Daoy (cell line): ENCODE results near the gene PTPRG. TPM values are rescaled to one million over a fixed set of nuclear protein-coding genes. Genes with fewer than 3 reads are reported as not detected.
A peak's percentile ranks its signal among the peaks of the same experiment; 100 is the strongest.

ENCODE experiments used
- DNase-seq: peaks from one replicate; pipeline ENCODE4 v3.0.0-alpha.2; 2015; ENCODE audit warnings: low read depth
- total RNA-seq: library from RNA; depleted of rRNA; stranded (reverse); fragments of >200 nt; shearing (Covaris generic); gene quantifications from 2 replicates; pipeline ENCODE4 v1.2.3, GENCODE V29; 2014

PTPRG gene
- total RNA-seq, 1 experiment from 2014 or later: 9.1 TPM

DNA sequence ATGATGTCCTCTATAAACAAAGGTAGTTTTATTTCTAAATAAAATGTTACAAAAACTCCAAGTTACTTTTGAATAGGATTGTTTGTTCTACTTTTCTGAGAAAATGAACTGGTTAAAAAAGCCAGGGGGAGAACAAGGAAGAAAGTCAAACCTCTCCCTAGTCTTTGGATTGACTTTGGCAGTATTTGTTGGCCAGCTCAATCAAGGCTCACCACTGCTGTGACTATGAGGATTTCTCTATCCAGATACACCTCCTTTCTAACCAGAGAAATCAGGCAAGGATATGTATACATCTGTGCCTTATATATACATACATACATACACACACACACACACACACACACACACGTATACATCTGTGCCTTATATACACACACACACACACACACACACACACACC lies 704.2 kb downstream of the PTPRG start:
- DNase-seq: no peak

DNA sequence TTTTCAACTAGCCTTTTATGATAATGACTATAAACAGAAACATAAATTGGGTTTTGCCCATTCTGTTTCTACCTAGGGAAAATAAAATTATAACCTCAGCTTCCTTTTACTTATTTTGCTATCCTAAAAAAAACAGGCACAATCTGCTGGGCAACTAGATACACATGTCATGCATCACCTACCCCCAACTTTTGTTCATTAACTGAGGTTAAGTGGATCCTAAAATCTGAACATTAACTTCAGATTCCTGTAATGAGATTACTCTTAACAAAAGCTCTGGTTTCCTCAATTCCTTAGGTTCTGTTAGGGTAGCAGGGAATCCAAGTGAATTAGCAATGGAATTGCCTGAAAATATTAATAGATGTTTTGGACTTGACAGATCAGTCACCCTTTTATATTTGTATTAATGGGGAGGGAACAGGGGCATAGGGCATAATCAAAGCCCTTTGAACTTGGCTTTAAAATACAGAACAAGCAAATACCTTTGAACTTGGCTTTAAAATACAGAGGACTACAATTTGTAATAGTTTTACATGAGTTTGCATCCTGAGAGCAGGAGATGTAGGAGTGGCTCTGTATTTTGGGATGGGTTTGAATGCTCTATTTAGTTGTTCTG lies 705.4 kb downstream of the PTPRG start:
- no peak for DNase-seq

DNA sequence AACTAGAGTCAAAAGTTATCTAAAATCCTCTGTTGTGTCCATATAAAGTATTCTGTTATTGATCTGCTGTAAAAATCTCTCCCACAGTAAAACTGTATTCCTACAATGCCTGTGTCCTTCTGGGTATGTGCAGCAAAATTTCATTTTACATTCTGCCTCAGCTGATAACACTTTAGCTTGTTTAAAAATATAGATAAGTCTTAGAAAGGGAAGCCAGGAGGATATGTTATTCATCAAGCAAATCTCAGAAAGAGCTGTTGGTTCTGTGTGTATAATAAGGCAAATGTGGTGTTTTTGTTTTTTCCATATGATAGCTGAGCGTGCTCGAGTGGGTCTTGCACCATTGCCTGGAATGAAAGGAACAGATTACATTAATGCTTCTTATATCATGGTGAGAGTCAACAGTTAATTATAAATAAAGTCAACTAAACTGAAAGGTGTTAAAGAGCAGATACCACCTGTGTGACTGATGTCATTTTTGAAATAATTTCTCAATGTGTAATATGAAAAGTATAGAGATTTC lies 715.3 kb downstream of the PTPRG start:
- DNase-seq: no peak

DNA sequence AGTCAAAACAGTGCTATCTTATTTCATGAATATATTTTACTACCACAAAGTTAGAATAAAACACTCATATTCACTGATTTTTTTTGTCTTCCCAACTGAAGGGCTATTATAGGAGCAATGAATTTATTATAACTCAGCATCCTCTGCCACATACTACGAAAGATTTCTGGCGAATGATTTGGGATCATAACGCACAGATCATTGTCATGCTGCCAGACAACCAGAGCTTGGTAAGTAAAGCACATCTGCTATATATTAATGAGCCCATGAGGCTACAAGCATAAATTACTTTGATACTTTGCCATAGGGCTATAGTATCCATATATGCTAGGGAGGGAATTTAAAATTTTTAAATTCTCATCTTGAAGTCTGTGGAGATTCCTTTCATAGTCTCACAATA lies 716.1 kb downstream of the PTPRG start:
- DNase-seq: no peak

DNA sequence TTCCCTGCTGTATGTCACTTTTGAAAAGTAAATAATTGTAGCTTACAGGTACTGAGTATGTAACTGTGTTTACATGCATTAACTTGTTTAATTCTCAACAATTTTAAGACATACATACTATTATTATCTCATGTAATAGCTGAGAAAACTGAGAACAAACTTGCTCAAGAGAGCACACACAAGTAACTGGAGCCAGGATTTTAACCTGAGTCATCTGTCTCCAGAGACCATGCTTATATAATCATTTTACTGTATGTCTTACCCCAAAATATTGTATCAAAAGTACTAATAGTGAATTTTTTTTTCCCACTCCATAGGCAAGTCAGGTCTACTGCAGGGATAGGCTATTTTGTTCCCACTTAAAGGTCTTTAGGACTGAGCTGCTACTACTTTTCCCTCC lies 716.6 kb downstream of the PTPRG start:
- no peak for DNase-seq

DNA sequence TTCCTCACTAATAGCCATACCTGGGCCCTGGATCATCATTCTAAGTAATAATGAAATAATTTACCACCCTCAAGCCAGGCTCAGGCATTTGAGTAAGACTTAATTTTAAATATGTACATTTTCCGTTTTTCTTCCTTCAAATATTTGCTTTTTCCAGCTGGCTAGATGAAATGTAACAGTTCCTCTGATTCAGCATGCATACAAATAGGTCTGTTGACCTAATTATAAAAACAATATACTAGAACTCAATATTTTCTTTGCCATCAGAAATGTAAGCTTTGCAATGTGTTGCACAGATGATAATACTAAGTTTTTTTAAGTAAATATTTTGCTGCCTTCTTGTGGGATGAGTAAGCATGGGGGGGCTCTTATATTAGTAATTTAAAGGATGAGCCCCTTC lies 720.4 kb downstream of the PTPRG start:
- no peak for DNase-seq

DNA sequence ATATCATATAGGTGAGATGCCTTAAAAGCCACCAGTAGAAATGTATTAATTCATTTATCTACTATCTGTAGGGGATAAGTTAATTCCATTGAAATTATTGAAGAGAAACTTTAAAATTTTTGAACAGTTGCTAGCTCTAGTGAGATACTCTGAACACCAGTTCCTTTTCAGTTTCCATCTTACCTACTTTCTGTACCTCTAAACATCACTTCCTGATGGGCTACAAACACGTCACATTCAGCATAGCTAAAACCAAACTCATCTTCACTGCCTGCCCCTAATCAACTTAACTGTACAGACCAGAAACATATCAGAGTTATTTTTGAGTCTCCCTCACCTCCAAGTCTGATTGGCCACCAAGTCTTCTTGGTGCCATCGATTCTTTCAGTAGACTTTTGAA lies 723.1 kb downstream of the PTPRG start:
- no peak for DNase-seq

DNA sequence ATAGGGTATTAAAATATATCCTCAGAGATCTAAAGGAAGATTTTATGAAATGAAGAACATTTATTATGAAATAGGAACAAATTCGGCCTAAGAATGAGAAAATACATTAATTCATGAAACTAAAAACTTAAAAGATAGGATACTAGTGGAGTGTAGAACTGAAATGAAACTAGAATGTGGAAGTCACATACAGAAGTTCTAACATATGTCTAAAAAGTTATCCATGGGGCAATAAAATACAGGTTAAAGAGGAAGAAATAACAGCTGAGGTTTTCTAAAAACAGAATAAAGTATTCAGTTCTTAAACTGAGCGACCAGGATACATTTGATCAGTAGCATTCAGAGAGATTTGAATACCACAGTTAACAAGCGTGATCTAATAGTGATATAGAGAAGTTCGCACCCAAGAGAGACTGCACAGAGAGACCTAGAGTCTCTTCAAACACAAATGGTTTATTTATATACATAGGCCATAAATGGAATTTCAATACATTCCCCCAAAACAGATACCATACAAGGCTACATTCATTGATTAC lies 726.1 kb downstream of the PTPRG start:
- DNase-seq: no peak

DNA sequence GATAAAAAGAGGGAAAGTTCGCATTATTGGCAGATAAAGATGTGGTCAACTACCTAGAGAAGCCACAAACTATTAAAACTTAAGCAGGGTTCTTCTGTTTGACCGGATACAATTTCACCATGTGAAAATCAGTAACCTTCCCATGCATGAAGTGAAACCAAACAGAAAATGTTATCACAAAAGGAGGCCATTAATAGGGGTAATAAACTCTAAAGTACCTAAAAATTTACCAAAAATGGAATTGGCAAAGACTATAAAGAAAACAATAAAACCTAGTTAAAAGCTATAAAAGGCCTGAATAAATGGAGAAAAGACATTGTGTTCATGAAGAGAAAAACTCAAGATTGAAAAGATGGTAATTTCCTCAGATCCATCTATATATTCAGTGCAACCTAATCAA lies 728.6 kb downstream of the PTPRG start:
- DNase-seq: no peak

DNA sequence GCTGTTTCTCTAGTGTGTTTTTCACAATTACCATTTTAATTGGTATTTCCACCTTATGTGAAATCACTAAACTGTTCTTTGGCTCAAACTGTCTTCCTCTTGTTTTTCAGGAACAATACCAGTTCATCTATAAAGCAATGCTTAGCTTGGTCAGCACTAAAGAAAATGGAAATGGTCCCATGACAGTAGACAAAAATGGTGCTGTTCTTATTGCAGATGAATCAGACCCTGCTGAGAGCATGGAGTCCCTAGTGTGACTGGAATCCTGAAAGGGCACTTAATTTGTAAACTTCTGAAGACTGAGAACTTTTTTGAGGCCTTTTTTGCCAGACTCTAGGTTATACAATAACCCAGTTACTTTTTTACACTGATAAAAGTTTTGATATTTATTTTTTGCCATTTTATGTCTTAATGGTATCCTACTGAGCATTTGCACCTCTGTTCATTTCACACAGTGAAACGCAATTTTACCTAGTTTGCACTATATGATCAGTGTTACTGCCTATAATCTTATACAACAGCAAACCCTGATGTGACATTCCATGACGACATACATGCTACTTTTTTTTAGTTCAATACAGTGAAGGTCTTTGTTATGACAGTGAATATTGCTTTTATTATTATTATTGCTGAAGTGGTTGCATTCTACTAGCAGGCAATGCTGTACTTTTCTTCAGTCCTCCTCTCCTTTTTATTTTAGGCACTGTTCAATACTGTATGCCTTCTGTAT lies 731.8 kb downstream of the PTPRG start:
- no peak for DNase-seq

DNA sequence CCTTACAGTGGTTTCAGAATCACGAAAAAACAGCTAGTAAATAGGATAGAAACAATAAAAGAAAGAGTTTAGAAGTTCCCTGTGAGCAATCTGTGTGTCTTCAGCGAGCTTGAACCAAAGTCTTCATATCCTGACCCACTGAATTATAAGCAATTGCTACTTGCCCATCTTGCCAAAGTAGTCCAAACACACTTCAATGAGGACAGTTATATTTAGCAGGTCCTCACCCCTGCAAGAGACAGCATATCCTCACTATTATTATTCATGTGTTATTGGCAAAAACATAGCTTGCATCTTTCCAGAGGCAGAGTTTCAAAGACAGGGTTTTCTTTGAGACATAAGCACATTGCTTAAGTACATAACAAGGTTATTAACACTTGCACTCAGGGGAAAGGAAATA lies 734.2 kb downstream of the PTPRG start:
- DNase-seq: no peak

DNA sequence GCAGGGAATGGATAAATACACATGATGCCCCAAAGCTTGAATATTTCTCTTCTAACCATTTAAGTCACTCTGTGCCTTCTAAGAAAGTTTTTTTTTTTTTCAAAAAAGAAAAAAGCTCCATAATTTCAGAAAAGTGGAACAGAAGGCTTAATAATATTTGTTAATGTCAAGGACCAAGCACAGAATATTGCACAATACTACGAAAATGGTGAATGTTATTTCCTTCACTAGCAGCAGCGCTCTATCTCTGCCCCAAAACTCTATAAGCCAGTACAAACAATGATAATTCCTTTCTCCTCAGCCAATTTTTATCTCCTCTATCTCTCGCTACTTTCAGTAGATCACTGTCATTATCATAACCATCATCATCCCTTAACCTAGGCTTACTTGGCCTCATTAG lies 739.2 kb downstream of the PTPRG start:
- DNase-seq: no peak

DNA sequence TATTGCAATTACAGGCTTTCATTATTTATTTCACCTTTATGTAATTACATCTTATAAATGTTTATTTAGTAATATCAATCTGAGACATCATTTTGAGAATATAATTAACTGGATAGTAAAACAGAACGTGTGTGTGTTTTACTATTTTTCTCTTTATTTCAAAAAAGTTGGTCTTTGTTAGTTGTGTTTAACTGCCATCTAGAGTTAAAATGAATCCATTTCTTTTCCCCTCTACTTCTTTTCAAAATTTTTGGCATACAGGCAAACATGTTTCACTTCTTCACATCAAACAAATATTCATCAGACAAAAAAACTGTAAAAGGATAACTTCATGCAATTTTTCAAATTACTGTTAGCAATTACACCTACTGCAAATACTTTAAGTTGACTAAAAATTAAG lies 750.8 kb downstream of the PTPRG start:
- DNase-seq: no peak

DNA sequence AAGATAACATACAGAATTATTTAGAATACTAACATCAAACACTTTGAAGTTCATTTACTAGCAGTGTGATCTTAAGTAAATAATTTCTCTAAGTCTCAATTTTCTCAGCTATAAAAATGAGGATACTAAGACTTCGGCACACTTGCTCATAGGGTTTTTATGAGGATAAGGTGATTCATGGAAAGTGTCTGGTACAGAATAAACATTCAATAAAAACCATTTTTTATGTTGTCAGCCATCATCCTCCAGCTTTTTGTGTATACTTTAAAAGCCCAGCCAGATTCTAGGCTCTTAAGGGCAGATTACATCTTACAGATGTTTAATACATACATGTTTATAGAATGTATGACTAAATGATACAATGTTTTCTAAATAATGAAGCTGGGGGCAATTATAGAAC lies 755.2 kb downstream of the PTPRG start:
- no peak for DNase-seq

DNA sequence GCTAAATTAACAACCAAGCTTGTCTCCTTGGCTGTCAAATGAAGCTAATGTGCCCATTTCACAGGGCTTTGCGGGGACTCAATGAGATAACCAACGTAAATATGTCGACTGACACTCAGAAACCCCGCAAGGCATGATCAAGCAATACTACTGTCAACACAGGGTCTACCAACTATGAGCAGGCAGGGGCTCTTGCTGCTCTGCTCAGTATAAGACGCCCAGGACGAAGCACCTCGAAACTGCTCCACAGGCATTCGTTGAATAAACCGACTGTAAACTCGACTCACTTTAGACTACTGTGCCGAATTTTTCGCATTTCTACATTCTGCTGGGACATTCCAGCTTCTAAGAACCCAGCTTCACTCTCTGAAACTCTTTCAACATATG lies 757.0 kb downstream of the PTPRG start:
- DNase-seq: no peak

DNA sequence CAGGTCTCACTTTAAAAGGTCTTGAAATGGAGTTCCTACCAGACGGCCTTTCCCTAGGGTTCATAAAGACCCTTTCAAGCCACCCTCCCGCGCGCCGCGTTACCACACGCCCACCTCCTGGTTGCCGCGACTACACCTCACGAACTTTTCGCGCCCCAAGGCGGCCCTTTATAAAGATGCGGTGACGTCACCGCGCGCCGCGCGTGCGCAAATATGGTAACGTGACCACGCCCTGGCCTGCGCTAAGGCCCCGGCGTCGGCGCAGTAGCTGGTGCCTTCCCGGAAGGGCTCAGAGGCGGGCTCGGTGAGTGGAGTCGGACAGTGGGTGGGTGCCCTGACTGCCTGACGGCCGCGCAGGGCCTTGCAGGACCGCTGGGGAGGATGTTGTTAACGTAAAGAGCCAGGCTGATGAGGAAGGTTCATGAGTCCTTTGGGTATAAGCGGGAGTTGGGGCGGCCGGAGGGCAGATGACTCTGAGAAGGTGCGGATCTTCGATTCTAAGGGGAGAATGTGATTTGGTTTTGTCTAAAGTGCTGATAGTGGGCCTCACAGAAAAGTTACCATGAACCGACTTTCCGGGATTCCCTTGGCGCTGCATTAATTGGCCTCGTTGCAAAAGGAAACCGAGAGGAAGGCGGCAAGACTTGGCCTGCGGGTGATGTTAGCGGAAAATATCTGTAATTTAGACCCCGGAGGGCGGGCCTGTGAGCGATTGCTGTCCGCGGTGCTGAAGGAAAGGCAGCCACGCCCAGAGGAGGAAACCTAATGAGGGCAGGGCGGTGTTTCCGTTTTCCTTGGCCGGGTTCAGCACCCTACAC lies 757.6 kb downstream of the PTPRG start:
- peak; percentile 63 for DNase-seq

DNA sequence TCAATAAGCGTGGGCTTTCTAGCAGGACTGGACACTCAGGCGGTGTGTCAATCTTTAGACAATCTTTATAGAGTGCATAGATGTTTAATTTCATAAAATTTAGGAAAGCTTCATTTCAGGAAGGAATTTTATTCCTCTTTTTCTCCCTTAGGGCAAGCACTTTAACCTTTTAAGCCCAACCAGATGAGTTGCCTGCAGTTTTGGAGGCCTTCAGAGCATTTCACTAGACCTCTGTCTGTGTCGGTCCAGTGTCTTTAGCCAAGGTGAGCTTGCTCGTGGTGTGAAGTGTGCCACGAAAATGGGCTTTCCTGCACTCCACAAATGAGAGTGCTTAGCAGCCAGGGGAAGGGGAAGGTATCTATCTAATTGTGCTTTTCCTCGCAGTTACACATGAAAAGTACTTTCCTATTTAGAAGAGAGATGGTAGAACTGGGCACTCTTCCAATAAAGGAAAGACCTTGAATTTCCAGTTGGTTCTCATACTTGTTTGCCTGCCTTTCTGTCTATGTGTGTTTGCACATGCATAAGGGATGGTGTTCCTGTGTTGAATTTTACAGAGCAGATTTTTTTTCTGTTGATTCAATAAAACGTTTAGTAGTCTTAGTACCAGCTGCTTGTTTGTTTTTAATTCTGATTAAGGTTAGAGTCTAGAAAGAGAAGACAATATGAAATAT lies 758.3 kb downstream of the PTPRG start:
- no peak for DNase-seq

DNA sequence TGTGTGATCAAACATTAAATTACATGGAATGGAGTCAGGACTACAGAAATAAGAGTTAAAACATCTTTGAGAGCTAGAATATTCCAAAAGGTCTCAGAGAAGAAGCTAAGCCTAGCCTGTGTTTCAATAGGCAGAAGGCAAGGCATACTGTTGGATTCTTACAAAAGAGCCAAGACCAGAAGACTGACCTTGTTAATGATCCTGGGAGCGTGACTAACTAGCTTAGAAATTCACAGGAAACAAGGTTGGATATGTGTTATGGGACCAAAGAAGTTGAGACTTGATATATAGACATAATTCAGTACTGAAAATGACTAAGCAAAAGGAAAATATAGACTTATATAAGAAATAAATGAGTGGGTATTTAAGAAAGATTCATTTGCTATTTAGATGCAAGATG lies 761.9 kb downstream of the PTPRG start:
- no peak for DNase-seq

DNA sequence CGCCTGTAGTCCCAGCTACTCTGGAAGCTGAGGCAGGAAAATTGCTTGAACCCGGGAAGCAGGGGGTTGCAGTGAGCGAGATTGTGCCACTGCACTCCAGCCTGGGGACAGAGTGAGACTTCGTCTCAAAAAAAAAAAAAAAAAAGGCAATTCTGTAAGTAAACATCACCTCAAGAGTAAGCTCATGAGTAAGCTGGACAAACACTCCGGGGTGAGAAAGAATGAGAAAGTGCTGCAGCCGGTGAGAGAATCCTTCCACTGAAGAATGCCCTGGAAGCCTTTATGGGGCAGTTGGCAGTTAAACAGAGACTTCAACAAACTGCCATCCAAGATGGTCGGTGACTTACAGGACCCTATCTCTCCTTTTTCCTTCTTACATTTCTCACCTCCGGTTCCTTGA lies 764.5 kb downstream of the PTPRG start:
- no peak for DNase-seq

DNA sequence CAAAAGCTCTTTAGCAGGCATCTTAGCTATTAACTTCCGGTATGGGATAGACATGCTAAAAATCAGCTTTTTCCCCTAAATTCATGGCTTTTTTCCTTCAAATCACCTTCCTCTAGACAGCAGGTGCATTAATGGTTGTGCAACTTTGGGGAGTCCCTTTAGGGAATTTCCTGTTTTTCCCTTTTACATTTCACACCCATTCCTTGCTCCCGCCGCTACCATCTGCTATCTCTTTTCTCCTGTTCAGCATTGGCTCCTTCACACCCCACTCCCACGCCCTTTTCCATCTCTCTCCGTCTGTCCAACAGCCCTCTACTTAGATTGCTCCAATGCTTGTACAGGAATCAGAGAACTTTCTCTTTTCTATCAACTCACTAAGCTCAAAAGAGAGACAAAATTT lies 768.6 kb downstream of the PTPRG start:
- no peak for DNase-seq

DNA sequence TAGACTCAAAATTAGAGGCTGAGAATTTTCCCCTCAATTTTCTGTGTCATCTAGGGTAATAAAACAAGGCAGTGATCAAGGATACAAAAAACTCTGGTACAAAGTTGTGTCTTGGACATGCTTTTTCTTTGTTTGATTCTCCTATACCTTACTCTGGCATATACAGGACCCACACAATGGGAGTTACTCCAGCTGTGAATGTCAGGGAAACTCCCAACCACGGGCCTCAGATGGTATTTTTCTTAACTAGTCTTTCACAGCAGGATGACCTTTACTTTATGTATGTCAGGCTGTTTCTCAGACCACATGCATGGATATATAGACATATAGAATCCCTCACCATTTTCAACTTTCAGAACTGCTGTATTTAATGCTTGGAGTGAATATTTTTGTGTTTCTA lies 770.6 kb downstream of the PTPRG start:
- no peak for DNase-seq

DNA sequence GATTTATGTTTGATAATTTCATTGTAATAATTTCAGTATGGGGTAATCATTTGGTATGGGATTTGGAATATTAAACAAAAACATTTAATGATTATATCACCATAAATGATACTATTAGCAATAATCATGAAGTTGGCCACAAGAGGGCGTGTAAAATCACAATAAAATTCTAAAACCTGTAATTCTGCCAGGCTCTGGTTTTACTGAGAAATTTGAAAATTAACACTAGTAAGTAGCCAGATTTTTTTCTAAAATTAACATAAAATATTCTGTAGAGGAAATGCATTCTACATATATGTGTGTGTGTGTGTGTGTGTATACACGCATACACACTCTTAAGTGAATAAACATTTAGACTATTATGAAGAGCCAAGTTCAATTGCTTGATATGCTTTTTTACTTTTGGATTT lies 771.5 kb downstream of the PTPRG start:
- DNase-seq: no peak
